Loucy (cell line): ENCODE data around the gene ROMO1.

Source experiments
- EZH2phosphoT487 ChIP-seq: fragments of 200-600 bp; IDR thresholded peaks from 2 replicates; pipeline ENCODE4 v1.6.1; 2018; ENCODE audit warnings: antibody characterized with exemption, mild to moderate bottlenecking, moderate library complexity, borderline replicate concordance
- TF ChIP-seq, protein P1 (sequence below): fragments of 200-600 bp; sonication (generic); conservative IDR thresholded peaks from 2 replicates; pipeline ENCODE4 v1.5.1; 2014; ENCODE audit warnings: mild to moderate bottlenecking, antibody characterized with exemption, low read length

DNA sequence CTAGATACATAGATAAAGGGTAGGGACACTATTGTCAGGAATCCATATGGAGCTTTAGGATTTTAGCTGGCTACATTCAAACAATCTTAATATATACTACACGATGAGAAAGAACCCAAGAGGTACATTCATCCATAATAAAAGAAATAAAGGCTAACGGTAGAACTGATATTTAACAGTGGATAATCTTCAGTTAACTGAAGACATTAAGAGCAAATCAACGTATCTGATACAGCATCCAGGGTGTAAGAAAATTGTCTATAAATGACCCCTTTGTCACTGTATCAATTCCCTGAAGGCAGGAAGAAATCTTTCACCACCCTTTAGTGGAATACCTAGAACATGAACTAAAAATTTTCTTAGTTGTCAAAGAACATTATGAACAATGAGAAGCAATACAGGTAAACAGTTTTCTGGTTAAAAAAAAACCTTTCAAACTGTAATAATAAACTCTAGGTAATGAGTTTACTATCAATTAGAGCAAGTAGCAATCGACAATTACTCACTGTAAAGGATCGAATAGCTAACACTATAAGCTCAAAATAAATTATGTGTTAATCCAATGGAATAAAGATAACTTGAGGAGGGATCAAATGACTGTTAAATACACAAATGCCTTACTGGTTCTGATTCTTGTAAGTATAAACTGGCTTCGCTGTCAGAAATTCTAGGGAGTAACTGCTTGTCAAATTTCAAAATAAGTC is 11.8 kb downstream of the ROMO1 start:
- no peak for TF ChIP-seq EZH2phosphoT487
- TF ChIP-seq, protein P1, sequence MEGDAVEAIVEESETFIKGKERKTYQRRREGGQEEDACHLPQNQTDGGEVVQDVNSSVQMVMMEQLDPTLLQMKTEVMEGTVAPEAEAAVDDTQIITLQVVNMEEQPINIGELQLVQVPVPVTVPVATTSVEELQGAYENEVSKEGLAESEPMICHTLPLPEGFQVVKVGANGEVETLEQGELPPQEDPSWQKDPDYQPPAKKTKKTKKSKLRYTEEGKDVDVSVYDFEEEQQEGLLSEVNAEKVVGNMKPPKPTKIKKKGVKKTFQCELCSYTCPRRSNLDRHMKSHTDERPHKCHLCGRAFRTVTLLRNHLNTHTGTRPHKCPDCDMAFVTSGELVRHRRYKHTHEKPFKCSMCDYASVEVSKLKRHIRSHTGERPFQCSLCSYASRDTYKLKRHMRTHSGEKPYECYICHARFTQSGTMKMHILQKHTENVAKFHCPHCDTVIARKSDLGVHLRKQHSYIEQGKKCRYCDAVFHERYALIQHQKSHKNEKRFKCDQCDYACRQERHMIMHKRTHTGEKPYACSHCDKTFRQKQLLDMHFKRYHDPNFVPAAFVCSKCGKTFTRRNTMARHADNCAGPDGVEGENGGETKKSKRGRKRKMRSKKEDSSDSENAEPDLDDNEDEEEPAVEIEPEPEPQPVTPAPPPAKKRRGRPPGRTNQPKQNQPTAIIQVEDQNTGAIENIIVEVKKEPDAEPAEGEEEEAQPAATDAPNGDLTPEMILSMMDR = no peak
